IPS-18a (cell line): ENCODE results near the gene MAPK8IP3.

Source experiments
- H3K27ac ChIP-seq: one replicate; pipeline ENCODE4 v1.5.1; 2013; ENCODE audit warnings: low read length
- H3K27me3 ChIP-seq: one replicate; pipeline ENCODE4 v1.6.1; 2013; ENCODE audit warnings: mild to moderate bottlenecking, low read length; ENCODE audit not compliant: control insufficient read depth, insufficient read depth
- H3K36me3 ChIP-seq: one replicate; pipeline ENCODE4 v1.6.1; 2013; ENCODE audit warnings: low read depth, low read length; ENCODE audit not compliant: control insufficient read depth
- H3K4me1 ChIP-seq: one replicate; pipeline ENCODE4 v1.6.1; 2013; ENCODE audit warnings: low read depth, low read length; ENCODE audit not compliant: control insufficient read depth
- H3K4me3 ChIP-seq: one replicate; pipeline ENCODE4 v1.5.1; 2013; ENCODE audit warnings: low read length
- H3K9ac ChIP-seq: one replicate; pipeline ENCODE4 v1.6.1; 2013; ENCODE audit warnings: mild to moderate bottlenecking, low read length, moderate library complexity
- H3K9me3 ChIP-seq: one replicate; pipeline ENCODE4 v1.6.1; 2013; ENCODE audit warnings: low read depth, low read length; ENCODE audit not compliant: control insufficient read depth

The MAPK8IP3 gene

GRCh38 chr16:1761751-1762150 is 55.8 kb downstream of the MAPK8IP3 start:
- no peaks in the 10 kb centered on the region for H3K36me3 ChIP-seq
- H3K4me3 ChIP-seq, result no peak overlapping the region
- no peaks in the 10 kb centered on the region for H3K4me1 ChIP-seq
- H3K9ac ChIP-seq, result no peak overlapping the region
- H3K9me3 ChIP-seq, result no peaks in the 10 kb centered on the region
- no peak overlapping the region for H3K27ac ChIP-seq
- H3K27me3 ChIP-seq, result no peaks in the 10 kb centered on the region

GRCh38 chr16:1762196-1762878 is 56.3 kb downstream of the MAPK8IP3 start:
- no peak overlapping the region for H3K27ac ChIP-seq

GRCh38 chr16:1762879-1763520 is 57.0 kb downstream of the MAPK8IP3 start:
- H3K9ac ChIP-seq, result no peak overlapping the region
- no peaks in the 10 kb centered on the region for H3K27me3 ChIP-seq

More at GRCh38 chr16:1762196-1762878, 56.3 kb downstream of the MAPK8IP3 start:
- H3K36me3 ChIP-seq, result no peaks in the 10 kb centered on the region
- no peaks in the 10 kb centered on the region for H3K4me1 ChIP-seq
- H3K4me3 ChIP-seq, result no peak overlapping the region
- H3K9ac ChIP-seq, result no peak overlapping the region
- H3K9me3 ChIP-seq, result no peaks in the 10 kb centered on the region
- no peaks in the 10 kb centered on the region for H3K27me3 ChIP-seq

GRCh38 chr16:1763521-1764511 is 57.8 kb downstream of the MAPK8IP3 start:
- Histone ChIP-seq H3K4me3 (no peak overlapping the region), H3K9me3 (no peaks in the 10 kb centered on the region), H3K27ac (no peak overlapping the region), H3K9ac (no peak overlapping the region), H3K27me3 (no peaks in the 10 kb centered on the region), H3K36me3 (no peaks in the 10 kb centered on the region), H3K4me1 (no peaks in the 10 kb centered on the region)

More at GRCh38 chr16:1762879-1763520, 57.0 kb downstream of the MAPK8IP3 start:
- no peaks in the 10 kb centered on the region for H3K36me3 ChIP-seq
- H3K27ac ChIP-seq, result no peak overlapping the region
- no peaks in the 10 kb centered on the region for H3K4me1 ChIP-seq
- no peaks in the 10 kb centered on the region for H3K9me3 ChIP-seq
- no peak overlapping the region for H3K4me3 ChIP-seq

GRCh38 chr16:1764971-1765370 is 59.0 kb downstream of the MAPK8IP3 start:
- Histone ChIP-seq H3K9ac (no peak overlapping the region), H3K36me3 (no peaks in the 10 kb centered on the region), H3K27ac (no peak overlapping the region)

GRCh38 chr16:1765826-1766225 is 59.8 kb downstream of the MAPK8IP3 start:
- no peaks in the 10 kb centered on the region for H3K9me3 ChIP-seq
- no peak overlapping the region for H3K4me3 ChIP-seq
- no peaks in the 10 kb centered on the region for H3K4me1 ChIP-seq
- H3K36me3 ChIP-seq, result no peaks in the 10 kb centered on the region
- no peak overlapping the region for H3K27ac ChIP-seq
- H3K27me3 ChIP-seq, result no peaks in the 10 kb centered on the region
- H3K9ac ChIP-seq, result no peak overlapping the region

More at GRCh38 chr16:1764971-1765370, 59.0 kb downstream of the MAPK8IP3 start:
- Histone ChIP-seq H3K27me3 (no peaks in the 10 kb centered on the region), H3K9me3 (no peaks in the 10 kb centered on the region), H3K4me3 (no peak overlapping the region), H3K4me1 (no peaks in the 10 kb centered on the region)

GRCh38 chr16:1766231-1766630 is 60.2 kb downstream of the MAPK8IP3 start:
- no peaks in the 10 kb centered on the region for H3K27me3 ChIP-seq
- no peaks in the 10 kb centered on the region for H3K36me3 ChIP-seq
- no peak overlapping the region for H3K27ac ChIP-seq

GRCh38 chr16:1766701-1767100 is 60.7 kb downstream of the MAPK8IP3 start:
- Histone ChIP-seq H3K27me3 (no peaks in the 10 kb centered on the region), H3K9ac (no peak overlapping the region), H3K4me1 (no peaks in the 10 kb centered on the region), H3K27ac (no peak overlapping the region), H3K4me3 (no peak overlapping the region), H3K9me3 (no peaks in the 10 kb centered on the region), H3K36me3 (no peaks in the 10 kb centered on the region)

More at GRCh38 chr16:1766231-1766630, 60.2 kb downstream of the MAPK8IP3 start:
- no peak overlapping the region for H3K4me3 ChIP-seq
- H3K9ac ChIP-seq, result no peak overlapping the region
- no peaks in the 10 kb centered on the region for H3K9me3 ChIP-seq
- no peaks in the 10 kb centered on the region for H3K4me1 ChIP-seq

- Histone ChIP-seq H3K9ac (no peak overlapping the region), H3K4me3 (no peak overlapping the region), H3K9me3 (no peaks in the 10 kb centered on the region), H3K36me3 (no peaks in the 10 kb centered on the region), H3K27ac (no peak overlapping the region), H3K27me3 (no peaks in the 10 kb centered on the region), H3K4me1 (no peaks in the 10 kb centered on the region)
Observed at GRCh38 chr16:1767116-1767994, 61.4 kb downstream of the MAPK8IP3 start.

GRCh38 chr16:1768061-1768766 is 62.2 kb downstream of the MAPK8IP3 start:
- Histone ChIP-seq H3K27me3 (no peaks in the 10 kb centered on the region), H3K9ac (no peak overlapping the region), H3K4me3 (no peak overlapping the region), H3K9me3 (no peaks in the 10 kb centered on the region), H3K36me3 (no peaks in the 10 kb centered on the region), H3K4me1 (no peaks in the 10 kb centered on the region), H3K27ac (no peak overlapping the region)
